ENCODE results near the gene PARP4. TPM values are rescaled to one million over a fixed set of nuclear protein-coding genes. Genes with fewer than 3 reads are reported as not detected.

The PARP4 gene
- total and polyA plus RNA-seq, 2 donors (not counting 1 experiment from before 2014, with no cell fraction given), result 22.2 to 88.8 TPM

DNA sequence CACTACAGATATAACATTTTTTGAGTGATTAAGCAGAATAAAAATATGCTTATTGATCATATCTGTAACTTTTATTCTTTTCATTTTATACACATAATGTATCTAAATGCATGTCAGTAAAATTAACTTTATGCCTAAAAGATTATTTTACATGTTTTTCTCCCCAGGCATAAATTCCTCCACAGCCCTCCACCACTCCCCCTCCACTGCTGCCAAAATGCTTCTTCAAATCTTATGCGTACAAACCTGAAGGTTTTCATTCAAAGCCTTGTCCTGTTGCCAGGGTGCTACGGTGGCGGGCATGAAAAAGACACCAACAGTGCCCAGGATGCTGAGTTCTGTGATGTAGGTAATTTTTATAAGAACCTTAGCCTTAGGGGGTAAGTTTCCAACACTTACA, 52.9 kb downstream of the PARP4 start:
- Histone ChIP-seq H4K20me1 (ENCODE audit: control insufficient read depth, insufficient read depth, low read length, poor library complexity, severe bottlenecking) (no peaks in the 10 kb centered on the region), H2AFZ (ENCODE audit: insufficient read depth, low read depth, low read length, poor library complexity, severe bottlenecking) (no peak overlapping the region), H3K9me3 (ENCODE audit: control extremely low read depth in 1 of 3, control insufficient read depth in 2 of 3, insufficient read depth in 1 of 3, low read length in 2 of 3) (no peaks in the 10 kb centered on the region), H3K27me3 (replicated peaks in 1 of 4; ENCODE audit: control extremely low read depth in 1 of 4, control insufficient read depth in 3 of 4, insufficient read depth in 4 of 4, low read length in 3 of 4) (no peaks in the 10 kb centered on the region), H3K4me1 (ENCODE audit: control insufficient read depth in 2 of 2, insufficient read depth in 2 of 2, low read length in 2 of 2) (no peaks in the 10 kb centered on the region), H3K4me3 (ENCODE audit: control extremely low read depth in 1 of 5, extremely low read depth in 1 of 5, insufficient read depth in 1 of 5, low read depth in 2 of 5, low read length in 4 of 5) (no peak overlapping the region), H3K27ac (ENCODE audit: low read length in 2 of 2) (no peak overlapping the region), H3K9ac (ENCODE audit: low read length) (no peak overlapping the region), H3K36me3 (replicated peaks in 1 of 2; ENCODE audit: control extremely low read depth in 1 of 2, control insufficient read depth in 1 of 2, extremely low read depth in 1 of 2, insufficient read depth in 2 of 2, low read length in 1 of 2) (peaks cover 4 to 54% of the 10 kb centered on the region in 2 experiments), H3K79me2 (ENCODE audit: control insufficient read depth, insufficient read depth, low read length) (no peaks in the 10 kb centered on the region), H3K4me2 (replicated peaks; ENCODE audit: low read depth, low read length, poor library complexity, severe bottlenecking) (no peak overlapping the region)
- TF ChIP-seq, protein P1, sequence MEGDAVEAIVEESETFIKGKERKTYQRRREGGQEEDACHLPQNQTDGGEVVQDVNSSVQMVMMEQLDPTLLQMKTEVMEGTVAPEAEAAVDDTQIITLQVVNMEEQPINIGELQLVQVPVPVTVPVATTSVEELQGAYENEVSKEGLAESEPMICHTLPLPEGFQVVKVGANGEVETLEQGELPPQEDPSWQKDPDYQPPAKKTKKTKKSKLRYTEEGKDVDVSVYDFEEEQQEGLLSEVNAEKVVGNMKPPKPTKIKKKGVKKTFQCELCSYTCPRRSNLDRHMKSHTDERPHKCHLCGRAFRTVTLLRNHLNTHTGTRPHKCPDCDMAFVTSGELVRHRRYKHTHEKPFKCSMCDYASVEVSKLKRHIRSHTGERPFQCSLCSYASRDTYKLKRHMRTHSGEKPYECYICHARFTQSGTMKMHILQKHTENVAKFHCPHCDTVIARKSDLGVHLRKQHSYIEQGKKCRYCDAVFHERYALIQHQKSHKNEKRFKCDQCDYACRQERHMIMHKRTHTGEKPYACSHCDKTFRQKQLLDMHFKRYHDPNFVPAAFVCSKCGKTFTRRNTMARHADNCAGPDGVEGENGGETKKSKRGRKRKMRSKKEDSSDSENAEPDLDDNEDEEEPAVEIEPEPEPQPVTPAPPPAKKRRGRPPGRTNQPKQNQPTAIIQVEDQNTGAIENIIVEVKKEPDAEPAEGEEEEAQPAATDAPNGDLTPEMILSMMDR (IDR thresholded peaks at IDR 0.05), result no peak
- TF ChIP-seq EZH2 (IDR thresholded peaks at IDR 0.05; ENCODE audit: borderline replicate concordance, insufficient read depth, low read depth, low read length, poor library complexity, severe bottlenecking), result no peak
- intact Hi-C loops (cut with micrococcal nuclease), result no loop called here
- ATAC-seq (ENCODE audit: low read depth), result no peak
- H3K27me3 Mint-ChIP-seq, result no peaks in the 10 kb centered on the region
- ChIA-PET POLR2A (no interaction called here), CTCF (no interaction called here)
- H3K9me3 Mint-ChIP-seq (ENCODE audit: insufficient read depth), result no peaks in the 10 kb centered on the region
- no peak for DNase-seq
- H3K4me3 Mint-ChIP-seq, result no peak overlapping the region
- H3K4me1 Mint-ChIP-seq, result no peaks in the 10 kb centered on the region
- no peak overlapping the region for H3K27ac Mint-ChIP-seq
- WGBS (ENCODE audit: insufficient coverage), result 100% methylated on average over 1 of the region's 3 CpGs

DNA sequence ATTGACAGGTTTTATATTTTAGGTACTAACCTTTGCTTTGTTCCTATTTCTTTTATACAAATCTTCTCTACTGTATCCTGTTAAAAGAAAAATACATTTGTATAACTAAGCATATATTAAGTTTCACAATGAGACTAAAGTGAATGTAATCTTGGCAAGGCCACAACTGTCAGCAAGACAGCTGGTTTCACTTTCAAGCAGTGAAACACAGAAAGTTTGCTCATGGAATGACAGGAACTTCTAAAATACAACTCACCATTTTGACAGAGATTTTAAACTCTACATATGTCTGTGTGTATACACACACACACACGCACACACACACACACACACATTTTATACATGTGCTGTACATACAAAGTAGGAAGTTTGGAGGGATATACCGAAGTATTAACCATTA, 53.3 kb downstream of the PARP4 start:
- Histone ChIP-seq H3K4me3 (ENCODE audit: control extremely low read depth in 1 of 5, extremely low read depth in 1 of 5, insufficient read depth in 1 of 5, low read depth in 2 of 5, low read length in 4 of 5) (no peak overlapping the region), H3K4me1 (ENCODE audit: control insufficient read depth in 2 of 2, insufficient read depth in 2 of 2, low read length in 2 of 2) (no peaks in the 10 kb centered on the region), H3K9me3 (ENCODE audit: control extremely low read depth in 1 of 3, control insufficient read depth in 2 of 3, insufficient read depth in 1 of 3, low read length in 2 of 3) (no peaks in the 10 kb centered on the region), H3K9ac (ENCODE audit: low read length) (no peak overlapping the region), H3K27ac (ENCODE audit: low read length in 2 of 2) (no peak overlapping the region), H3K79me2 (ENCODE audit: control insufficient read depth, insufficient read depth, low read length) (no peaks in the 10 kb centered on the region), H3K36me3 (replicated peaks in 1 of 2; ENCODE audit: control extremely low read depth in 1 of 2, control insufficient read depth in 1 of 2, extremely low read depth in 1 of 2, insufficient read depth in 2 of 2, low read length in 1 of 2) (peaks cover 5 to 59% of the 10 kb centered on the region in 2 experiments), H3K4me2 (replicated peaks; ENCODE audit: low read depth, low read length, poor library complexity, severe bottlenecking) (no peak overlapping the region), H3K27me3 (replicated peaks in 1 of 4; ENCODE audit: control extremely low read depth in 1 of 4, control insufficient read depth in 3 of 4, insufficient read depth in 4 of 4, low read length in 3 of 4) (no peaks in the 10 kb centered on the region), H2AFZ (ENCODE audit: insufficient read depth, low read depth, low read length, poor library complexity, severe bottlenecking) (no peak overlapping the region), H4K20me1 (ENCODE audit: control insufficient read depth, insufficient read depth, low read length, poor library complexity, severe bottlenecking) (no peaks in the 10 kb centered on the region)
- CTCF ChIA-PET, result no interaction called here
- H3K27ac Mint-ChIP-seq, result no peak overlapping the region
- TF ChIP-seq, protein P1 (IDR thresholded peaks at IDR 0.05), result no peak
- no peak for TF ChIP-seq EZH2 (IDR thresholded peaks at IDR 0.05; ENCODE audit: borderline replicate concordance, insufficient read depth, low read depth, low read length, poor library complexity, severe bottlenecking)
- DNase-seq, result no peak
- no CpG with 5 or more reads among the region's 2 CpGs for WGBS (ENCODE audit: insufficient coverage)
- no peaks in the 10 kb centered on the region for H3K4me1 Mint-ChIP-seq
- intact Hi-C loops (cut with micrococcal nuclease), result no loop called here
- POLR2A ChIA-PET, result no interaction called here
- no peak for ATAC-seq (ENCODE audit: low read depth)
- no peaks in the 10 kb centered on the region for H3K27me3 Mint-ChIP-seq
- no peaks in the 10 kb centered on the region for H3K9me3 Mint-ChIP-seq (ENCODE audit: insufficient read depth)
- H3K4me3 Mint-ChIP-seq, result no peak overlapping the region
